A204.1 (cell line): Measurements from ENCODE around the gene RCC2.

Source experiments
- FAIRE-seq: peaks from 2 replicates; lab custom pipeline; 2012; peaks lifted over from hg19 to GRCh38; lab: Jason Lieb, UNC

RCC2 gene

GRCh38 chr1:17372955-17373354, 66.5 kb downstream of the RCC2 start:
- no peak for FAIRE-seq

- FAIRE-seq = no peak
Observed at GRCh38 chr1:17371896-17372295, 67.6 kb downstream of the RCC2 start, which contains the start of gene PADI6. PADI6 (plus strand) TSS chr1:17372196; CDS start chr1:17372246, 50 bp downstream.

DNA sequence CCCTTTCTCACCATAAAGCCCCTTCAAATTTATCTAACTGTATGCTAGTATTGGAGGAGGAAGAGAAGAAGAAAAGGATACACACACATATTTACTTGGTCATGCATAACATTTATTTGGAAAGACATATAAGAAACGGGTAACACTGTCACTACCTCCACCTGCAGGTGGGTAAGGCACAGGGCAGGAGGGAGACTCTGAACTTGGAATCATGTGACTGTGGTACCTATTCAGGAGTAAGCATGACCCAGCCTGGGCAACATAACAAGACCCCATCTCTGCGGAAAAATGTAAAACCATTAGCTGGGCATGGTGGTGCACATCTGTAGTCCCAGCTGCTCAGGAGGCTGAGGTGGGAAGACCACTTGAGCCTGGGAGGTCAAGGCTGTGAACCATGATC, 68.9 kb downstream of the RCC2 start:
- no peak for FAIRE-seq

DNA sequence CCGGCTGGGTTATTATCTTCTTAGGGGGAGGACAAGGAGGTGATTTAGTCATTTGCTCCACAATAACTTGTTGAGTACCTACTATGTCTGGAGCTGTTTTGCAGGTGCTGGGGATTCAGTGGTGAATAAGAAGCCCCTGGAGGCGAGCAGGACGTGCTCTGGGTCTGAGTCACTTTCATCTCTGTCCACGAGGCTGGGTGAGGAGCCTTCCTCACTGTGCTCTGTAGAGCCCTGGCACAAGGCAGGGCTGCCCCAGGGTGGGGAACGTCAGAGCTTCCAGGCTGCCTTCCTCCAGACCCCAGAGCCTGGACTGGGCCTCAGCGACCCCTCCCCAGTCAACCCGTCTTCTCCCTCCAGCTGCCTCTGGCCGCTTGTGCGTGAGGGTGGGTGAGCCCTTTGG, 70.0 kb downstream of the RCC2 start:
- no peak for FAIRE-seq

GRCh38 chr1:17365293-17365692, 74.2 kb downstream of the RCC2 start:
- no peak for FAIRE-seq

DNA sequence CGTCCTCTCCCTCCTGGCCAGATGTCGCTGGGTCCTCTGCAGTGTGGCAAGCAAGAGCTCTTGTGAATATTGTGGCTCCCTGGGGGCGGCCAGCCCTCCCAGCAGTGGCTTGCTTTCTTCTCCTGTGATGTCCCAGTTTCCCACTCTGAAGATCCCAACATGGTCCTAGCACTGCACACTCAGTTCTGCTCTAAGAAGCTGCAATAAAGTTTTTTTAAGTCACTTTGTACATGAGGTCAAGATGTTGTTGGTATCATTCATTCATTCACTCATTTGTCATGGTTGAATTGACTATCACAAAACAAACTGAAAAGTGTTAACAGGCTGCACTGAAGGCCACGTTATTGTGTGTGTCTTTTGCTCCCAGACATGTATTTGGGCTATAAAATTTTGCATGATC, 75.7 kb downstream of the RCC2 start:
- FAIRE-seq = no peak

- no peak for FAIRE-seq
Observed at GRCh38 chr1:17363351-17363750, 76.1 kb downstream of the RCC2 start.

DNA sequence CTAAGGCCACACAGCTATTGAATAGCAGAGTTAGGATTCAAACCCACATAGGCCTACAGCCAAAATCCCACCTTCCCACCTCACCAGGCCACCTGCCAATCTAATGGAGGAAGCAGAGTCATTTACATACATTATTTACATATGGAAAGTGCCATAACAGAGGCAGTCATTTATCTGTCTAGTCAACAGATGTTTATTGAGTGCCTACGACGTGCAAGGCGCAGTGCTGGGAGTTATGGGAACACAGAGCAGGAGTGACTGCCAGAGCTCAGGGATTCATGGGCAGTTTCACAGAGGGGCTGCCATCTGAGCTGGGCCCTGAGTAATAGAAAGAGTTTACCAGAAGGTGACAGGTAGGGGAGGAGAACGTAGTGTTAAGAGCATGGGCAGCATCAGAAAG, 77.8 kb downstream of the RCC2 start:
- FAIRE-seq = no peak

- FAIRE-seq = no peak
Observed at GRCh38 chr1:17360272-17360956, 79.1 kb downstream of the RCC2 start.

DNA sequence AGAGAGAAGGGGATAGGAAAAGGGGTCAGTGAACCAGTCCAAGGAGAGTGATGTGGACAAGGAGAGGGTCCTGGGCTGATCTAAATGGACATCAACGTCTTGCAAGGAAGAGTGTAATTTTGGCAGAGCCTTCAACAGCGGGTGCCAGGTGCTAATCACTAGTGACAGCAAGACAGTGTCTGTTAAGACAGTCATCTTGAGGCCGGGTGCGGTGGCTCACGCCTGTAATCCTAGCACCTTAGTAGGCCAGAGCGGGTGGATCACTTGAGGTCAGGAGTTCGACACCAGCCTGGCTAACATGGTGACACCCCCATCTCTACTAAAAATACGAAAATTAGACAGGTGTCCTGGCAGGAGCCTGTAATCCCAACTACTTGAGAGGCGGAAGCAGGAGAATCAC, 79.7 kb downstream of the RCC2 start:
- no peak for FAIRE-seq

DNA sequence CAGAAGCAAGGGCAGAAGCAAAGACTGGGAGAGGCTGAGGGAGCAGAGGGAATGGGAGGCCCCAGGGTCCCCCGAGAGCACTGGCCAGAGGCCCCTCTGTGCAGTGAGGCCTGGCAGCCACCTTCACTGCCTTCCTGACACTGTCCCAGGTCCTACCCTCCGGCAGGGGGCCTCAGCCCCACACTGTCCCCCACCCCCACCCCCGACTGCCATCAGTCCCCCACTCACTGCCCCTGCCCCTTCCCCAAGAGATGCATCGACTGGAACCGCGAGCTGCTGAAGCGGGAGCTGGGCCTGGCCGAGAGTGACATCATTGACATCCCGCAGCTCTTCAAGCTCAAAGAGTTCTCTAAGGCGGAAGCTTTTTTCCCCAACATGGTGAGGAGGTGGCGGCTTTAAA, 80.4 kb downstream of the RCC2 start:
- FAIRE-seq = no peak

DNA sequence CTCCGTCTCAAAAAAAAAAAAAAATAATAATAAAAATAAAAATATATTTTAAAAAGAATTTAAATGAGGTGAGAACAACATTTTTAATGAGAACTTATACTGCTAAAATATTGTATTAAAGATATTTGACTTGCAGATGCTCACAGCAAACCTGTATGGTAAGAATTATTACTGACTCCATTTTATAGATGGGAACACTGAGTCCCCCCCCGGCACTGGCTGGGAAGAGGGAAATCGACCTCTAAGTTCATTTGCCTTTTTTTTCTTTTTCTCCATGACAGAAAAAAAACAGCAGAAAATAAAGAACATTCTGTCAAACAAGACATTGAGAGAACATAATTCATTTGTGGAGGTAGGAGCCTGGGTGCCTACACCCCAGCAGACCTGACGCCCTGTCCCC, 80.9 kb downstream of the RCC2 start:
- no peak for FAIRE-seq
